HG03135 (cell line): Measurements from ENCODE around the gene NPFFR1.
"Not testable (repeated sequence)": the region's sequence is repeated elsewhere in the genome, so short reads cannot be mapped to it uniquely, and the experiment has no call there.

ENCODE experiments used
- ATAC-seq: cut with Tn5 transposase; IDR thresholded peaks from one replicate; pipeline ENCODE4 v1.9.1; 2021; ENCODE audit warnings: mild to moderate bottlenecking, moderate library complexity; ENCODE audit not compliant: unreplicated experiment

The NPFFR1 gene

DNA sequence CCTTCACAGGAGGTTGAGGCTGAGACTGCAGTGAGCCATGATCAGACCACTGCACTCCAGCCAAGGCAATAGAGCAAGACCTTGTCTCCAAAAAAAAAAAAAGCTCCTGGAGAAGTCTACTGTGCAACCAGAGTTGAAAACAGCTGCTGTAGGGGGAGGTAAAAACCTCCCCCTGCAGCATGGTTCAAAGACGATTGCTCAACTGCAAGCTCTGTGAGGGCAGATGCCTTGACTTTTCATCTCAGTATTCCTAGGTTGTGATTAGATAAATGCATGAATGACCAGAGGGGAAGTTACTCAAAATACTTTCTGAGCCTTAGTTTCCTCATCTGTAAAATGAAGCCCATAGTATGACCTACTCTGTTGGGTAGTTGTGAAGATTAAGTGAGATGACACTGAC lies 25.6 kb downstream of the NPFFR1 start:
- no peak for ATAC-seq

DNA sequence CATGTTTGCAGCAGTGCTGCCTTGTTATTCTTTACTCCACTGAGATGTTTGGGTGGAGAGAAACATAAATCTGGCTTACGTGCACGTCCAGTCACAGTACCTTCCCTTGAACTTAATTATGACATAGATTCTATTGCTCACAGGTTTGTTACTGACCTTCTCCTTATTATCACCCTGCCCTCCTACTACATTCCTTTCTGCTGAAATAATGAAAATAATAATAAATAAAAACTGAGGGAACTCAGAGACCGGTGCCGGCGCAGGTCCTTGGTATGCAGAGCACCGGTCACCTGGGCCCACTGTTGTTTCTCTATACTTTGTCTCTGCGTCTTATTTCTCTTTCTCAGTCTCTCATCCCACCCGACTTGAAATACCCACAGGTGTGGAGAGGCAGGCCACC lies 26.0 kb downstream of the NPFFR1 start:
- not testable (repeated sequence) for ATAC-seq

GRCh38 chr10:70256463-70256862 lies 27.3 kb downstream of the NPFFR1 start:
- no peak for ATAC-seq

DNA sequence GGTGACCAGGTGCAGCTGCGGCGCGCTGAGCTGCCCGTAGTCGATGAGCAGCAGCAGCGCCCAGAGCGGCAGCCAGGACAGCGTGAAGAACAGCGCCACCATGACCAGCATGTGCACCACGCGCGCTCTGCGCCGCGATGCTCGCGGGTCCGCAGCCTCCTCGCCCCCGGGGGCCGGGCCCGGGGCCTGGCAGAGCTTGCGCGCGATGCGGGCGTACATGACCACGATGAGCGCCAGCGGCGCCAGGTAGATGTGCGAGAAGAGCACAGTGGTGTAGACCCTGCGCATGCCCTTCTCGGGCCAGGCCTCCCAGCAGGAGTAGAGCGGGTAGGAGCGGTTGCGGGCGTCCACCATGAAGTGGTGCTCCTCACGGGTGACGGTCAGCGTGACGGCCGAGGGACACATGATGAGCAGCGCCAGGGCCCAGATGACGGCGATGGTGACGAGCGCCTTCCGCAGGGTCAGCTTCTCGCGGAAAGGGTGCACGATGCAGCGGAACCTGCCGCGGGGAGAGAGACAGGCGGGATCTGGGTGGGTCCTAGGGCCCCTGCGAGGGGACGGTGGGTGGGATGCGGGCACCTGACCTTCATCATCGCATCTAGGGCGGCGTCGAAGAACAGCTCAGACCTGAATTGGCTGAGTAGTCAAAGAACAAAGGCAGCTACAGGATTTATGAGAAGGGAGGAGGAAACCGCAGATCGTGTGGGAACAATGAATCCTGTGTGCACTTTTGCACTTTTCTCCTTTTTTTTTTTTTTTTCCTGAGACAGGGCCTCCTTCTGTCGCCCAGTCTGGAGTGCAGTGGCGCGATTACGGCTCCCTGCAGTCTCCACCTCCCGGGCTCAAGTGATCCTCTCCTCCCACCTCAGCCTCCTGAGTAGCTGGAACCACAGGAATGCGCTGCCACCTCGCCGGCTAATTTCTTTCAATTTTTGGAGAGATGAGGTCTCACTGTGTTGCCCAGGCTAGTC lies 28.2 kb downstream of the NPFFR1 start:
- ATAC-seq, result no peak

- no peak for ATAC-seq
Observed at GRCh38 chr10:70254778-70255328, 29.0 kb downstream of the NPFFR1 start.

DNA sequence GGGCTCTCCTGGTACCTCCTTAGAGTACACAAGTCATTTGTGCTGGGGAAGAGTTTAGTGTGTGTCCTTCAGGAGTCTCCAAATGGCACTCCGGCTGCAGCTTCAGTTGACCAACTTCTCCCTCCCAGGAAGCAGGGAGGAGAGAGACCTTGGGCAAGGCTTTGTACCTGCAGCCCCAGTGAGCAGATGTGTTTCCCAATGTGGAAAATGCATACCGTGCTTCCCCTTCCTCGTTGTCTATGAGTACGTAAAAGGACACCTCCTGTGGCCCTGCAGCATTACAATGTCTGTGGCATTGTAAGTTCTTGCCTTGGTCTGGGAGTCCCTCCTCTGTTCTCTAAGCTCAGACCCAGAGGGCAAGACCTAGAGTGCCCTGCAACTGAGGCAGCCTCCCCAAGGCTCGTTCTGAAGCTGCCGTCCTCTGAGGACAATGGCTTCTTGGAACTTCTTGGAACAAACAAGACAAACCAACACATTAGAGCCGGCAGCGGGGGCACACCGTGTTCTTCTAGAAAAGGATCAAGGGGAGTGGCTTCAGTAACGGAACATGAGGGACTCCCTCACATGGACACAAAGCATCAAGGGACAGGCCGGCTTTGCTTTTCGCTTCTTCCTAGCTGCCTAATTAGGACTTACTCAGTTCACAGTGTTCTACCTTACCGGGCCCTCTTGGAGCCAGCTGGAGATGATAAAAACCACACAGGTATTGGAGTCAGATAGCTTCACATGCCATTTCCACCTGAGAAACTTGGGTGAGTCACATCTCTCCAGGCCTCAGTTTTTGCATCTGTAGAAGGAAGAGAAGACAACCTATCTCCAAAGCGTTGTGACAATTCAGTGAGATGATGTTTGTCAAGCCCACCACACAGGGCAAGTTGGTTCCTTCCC lies 29.7 kb downstream of the NPFFR1 start:
- ATAC-seq, result no peak

GRCh38 chr10:70250961-70251680 lies 32.7 kb downstream of the NPFFR1 start:
- no peak for ATAC-seq

DNA sequence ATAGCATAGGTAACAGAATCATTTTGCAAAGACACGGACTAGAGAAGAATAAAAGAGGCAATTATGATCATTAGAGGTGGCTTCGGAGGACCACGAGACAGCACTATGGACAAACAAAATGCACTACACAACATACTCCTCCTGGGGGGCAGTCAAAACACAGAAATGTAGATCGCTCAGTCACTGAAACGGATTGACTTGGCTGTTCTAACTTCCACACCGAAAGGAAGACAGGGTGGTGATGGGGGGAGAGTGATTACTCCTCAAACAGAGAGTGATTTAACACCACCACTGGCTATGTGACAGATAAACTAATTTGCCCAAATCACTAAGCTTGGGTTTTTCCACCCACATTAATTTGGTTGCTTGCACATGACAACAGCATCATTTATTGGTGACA lies 36.4 kb downstream of the NPFFR1 start:
- no peak for ATAC-seq

GRCh38 chr10:70241081-70241480 lies 42.7 kb downstream of the NPFFR1 start:
- ATAC-seq, result no peak

DNA sequence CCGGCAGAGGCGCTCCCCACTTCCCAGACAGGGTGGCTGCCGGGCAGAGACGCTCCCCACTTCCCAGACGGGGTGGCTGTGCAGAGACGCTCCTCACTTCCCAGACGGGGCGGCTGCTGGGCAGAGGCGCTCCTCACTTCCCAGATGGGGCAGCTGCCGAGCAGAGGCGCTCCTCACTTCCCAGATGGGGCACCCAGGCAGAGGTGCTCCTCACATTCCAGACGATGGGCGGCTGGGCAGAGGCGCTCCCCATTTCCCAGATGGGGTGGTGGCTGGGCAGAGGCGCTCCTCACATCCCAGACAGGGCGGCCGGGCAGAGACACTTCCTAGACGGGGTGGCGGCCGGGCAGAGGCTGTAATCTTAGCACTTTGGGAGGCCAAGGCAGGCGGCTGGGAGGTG lies 43.8 kb downstream of the NPFFR1 start:
- not testable (repeated sequence) for ATAC-seq

GRCh38 chr10:70239077-70239976 lies 44.5 kb downstream of the NPFFR1 start:
- not testable (repeated sequence) for ATAC-seq

- not testable (repeated sequence) for ATAC-seq
Observed at GRCh38 chr10:70237958-70238536, 45.8 kb downstream of the NPFFR1 start.

- no peak for ATAC-seq
Observed at GRCh38 chr10:70234668-70235447, 48.9 kb downstream of the NPFFR1 start.

DNA sequence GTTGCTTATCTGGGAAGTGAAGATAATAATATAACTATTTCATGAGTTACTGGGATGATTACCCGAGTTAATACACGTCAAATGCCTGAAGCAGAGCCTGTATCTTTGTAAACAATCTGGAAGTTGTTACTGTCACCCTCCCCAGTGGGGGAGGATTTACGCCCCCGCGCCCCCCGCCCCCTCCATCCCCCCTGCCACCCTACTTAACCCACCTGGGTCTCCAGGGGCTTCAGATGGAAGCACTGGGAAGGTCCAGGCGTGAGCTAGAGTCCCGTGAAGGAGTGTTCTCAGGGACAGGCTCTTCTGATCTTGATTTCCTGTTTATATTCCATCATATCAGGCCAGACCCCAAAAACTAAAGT lies 49.9 kb downstream of the NPFFR1 start:
- no peak for ATAC-seq

- peak; percentile 78 for ATAC-seq
Observed at GRCh38 chr10:70233109-70233938, 50.5 kb downstream of the NPFFR1 start, which contains the start of gene PPA1. PPA1 (minus strand) TSS chr10:70233429; CDS start chr10:70233327, 102 bp downstream.

DNA sequence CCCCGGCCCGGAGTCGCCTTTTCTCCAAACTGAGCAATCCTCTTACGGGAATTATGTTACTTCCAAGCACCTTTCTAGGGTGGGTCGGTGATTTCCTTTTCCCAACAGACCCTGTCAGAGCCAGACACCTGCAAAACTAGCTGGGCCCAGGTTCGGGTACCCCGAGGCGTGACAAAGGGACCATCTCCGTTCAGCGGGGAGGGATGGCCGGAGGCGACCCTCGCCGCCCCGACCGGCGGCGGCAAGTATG lies 51.0 kb downstream of the NPFFR1 start:
- no peak for ATAC-seq

DNA sequence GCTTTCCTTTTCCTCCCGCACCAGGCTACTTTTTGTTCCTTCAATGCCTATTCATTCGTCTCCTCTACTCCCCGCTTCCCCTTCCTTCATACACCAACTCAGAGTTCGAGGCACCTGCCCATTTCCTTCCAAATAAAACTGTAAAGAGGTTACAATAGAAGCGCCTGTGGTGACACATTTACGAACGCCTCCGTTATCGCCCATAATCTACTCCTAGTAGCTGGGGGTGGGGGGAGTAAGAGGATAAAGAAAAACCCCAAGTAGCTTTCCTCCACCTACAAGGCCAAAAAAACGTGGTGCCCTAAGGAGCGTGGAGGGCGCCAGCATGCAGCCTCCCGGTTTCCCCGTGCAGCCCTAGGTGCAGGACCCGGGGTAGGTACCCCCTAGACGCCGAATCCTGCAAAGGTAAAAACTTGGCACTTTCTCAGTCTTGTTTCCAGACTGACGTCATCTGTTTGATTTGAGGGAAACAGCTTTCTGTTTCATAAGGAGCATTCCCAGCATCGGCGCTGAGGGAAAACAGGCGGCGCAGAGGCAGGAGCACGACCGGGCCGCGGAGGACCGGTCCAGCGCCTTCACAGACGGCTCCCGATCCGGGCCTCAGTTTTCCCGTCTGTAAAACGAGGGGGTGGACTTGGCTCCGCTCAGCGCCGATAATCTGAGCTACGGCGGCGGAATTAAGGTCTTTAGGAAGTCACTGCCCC lies 51.5 kb downstream of the NPFFR1 start:
- ATAC-seq, result no peak
